GM19467 (cell line): ENCODE data around the gene STXBP6.

Experiments
- ATAC-seq: cut with Tn5 transposase; IDR thresholded peaks from one replicate; pipeline ENCODE4 v1.9.1; 2021; ENCODE audit warnings: mild to moderate bottlenecking, moderate library complexity; ENCODE audit not compliant: unreplicated experiment

The STXBP6 gene

GRCh38 chr14:24921903-24922302 lies 128.0 kb downstream of the STXBP6 start:
- ATAC-seq, result no peak

- ATAC-seq, result no peak
These were observed 129.5 kb downstream of the STXBP6 start for GRCh38 chr14:24920265-24921075.

- ATAC-seq, result no peak
These were observed 131.1 kb downstream of the STXBP6 start for GRCh38 chr14:24918822-24919221.

GRCh38 chr14:24915958-24916595 lies 133.9 kb downstream of the STXBP6 start:
- ATAC-seq, result no peak

- no peak for ATAC-seq
These were observed 134.5 kb downstream of the STXBP6 start for GRCh38 chr14:24915403-24915921.

GRCh38 chr14:24913746-24914145 lies 136.2 kb downstream of the STXBP6 start:
- ATAC-seq, result no peak

- ATAC-seq, result no peak
These were observed 136.9 kb downstream of the STXBP6 start for GRCh38 chr14:24913021-24913420.

- ATAC-seq, result no peak
These were observed 138.4 kb downstream of the STXBP6 start for GRCh38 chr14:24911324-24912109.

GRCh38 chr14:24910408-24910986 lies 139.4 kb downstream of the STXBP6 start:
- no peak for ATAC-seq

- no peak for ATAC-seq
These were observed 140.2 kb downstream of the STXBP6 start for GRCh38 chr14:24909523-24910302.

GRCh38 chr14:24908592-24909236 lies 141.2 kb downstream of the STXBP6 start:
- ATAC-seq, result no peak

GRCh38 chr14:24904533-24904932 lies 145.4 kb downstream of the STXBP6 start:
- ATAC-seq, result no peak

GRCh38 chr14:24903337-24903736 lies 146.6 kb downstream of the STXBP6 start:
- no peak for ATAC-seq

- no peak for ATAC-seq
These were observed 149.5 kb downstream of the STXBP6 start for GRCh38 chr14:24900269-24901100.

- ATAC-seq, result no peak
These were observed 152.2 kb downstream of the STXBP6 start for GRCh38 chr14:24897793-24898192.

- no peak for ATAC-seq
These were observed 154.3 kb downstream of the STXBP6 start for GRCh38 chr14:24895622-24896021.

GRCh38 chr14:24895243-24895583 lies 154.7 kb downstream of the STXBP6 start:
- ATAC-seq, result no peak

- no peak for ATAC-seq
These were observed 155.2 kb downstream of the STXBP6 start for GRCh38 chr14:24894583-24895242.
